ENCODE measurements around the gene CEP152.

DNA sequence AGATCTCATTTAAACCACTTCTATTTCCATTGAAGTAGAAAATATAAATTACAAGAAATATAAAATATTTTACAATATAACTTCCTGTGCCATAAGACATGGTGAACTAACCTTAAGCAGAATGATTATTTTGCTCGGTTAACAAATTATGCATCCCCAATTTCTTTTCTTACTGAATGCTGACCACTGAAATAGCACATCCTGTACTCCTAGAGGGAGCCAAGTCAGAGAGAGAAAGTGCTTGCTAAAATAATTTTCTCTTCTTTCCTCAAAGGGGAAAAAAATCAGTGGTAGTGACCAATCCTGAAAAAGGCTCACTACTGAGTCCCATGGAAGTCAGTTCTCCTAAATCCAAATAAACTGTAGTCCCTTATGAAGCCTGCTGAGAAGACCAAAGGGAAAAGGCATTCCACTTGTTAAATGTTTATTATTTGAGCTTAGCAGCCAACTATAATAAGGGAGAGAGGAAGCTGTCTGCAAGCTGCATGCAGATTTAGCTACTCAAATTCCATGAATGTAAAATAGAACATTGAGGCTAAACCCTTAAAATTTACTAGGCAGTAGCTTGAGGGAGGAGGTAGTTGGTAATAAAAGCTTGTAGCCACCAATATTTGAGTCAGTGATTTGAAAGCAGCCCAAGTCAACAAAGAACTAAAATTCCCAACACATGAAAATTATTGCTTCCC, 33.1 kb downstream of the CEP152 start:
- no peak for TF ChIP-seq EZH2 (IDR thresholded peaks at IDR 0.05; ENCODE audit: borderline replicate concordance, insufficient read depth, low read depth, low read length, poor library complexity, severe bottlenecking)
- TF ChIP-seq, protein P1, sequence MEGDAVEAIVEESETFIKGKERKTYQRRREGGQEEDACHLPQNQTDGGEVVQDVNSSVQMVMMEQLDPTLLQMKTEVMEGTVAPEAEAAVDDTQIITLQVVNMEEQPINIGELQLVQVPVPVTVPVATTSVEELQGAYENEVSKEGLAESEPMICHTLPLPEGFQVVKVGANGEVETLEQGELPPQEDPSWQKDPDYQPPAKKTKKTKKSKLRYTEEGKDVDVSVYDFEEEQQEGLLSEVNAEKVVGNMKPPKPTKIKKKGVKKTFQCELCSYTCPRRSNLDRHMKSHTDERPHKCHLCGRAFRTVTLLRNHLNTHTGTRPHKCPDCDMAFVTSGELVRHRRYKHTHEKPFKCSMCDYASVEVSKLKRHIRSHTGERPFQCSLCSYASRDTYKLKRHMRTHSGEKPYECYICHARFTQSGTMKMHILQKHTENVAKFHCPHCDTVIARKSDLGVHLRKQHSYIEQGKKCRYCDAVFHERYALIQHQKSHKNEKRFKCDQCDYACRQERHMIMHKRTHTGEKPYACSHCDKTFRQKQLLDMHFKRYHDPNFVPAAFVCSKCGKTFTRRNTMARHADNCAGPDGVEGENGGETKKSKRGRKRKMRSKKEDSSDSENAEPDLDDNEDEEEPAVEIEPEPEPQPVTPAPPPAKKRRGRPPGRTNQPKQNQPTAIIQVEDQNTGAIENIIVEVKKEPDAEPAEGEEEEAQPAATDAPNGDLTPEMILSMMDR (IDR thresholded peaks at IDR 0.05) = no peak

All from B cell (primary cell).